Esophagus muscularis mucosa (tissue), 4 donors: Measurements from ENCODE around the gene CCDC88C. TPM values are rescaled to one million over a fixed set of nuclear protein-coding genes. Genes with fewer than 3 reads are reported as not detected.

Experiments
- DNase-seq: peaks from one replicate; pipeline ENCODE4 v3.0.0-alpha.2; 2017; ENCODE audit errors: extremely low spot score
- H3K27ac ChIP-seq, 4 donors: fragments of 200-600 bp; sonication (generic); replicated peaks in 1 of 4; 1 replicate in 3 of 4; 2 replicates in 1 of 4; pipeline ENCODE4 v1.5.1; 2016 to 2019; ENCODE audit warnings: mild to moderate bottlenecking in 1 of 4
- H3K27me3 ChIP-seq, 4 donors: fragments of 200-600 bp; sonication (generic); one replicate each; pipeline versions ENCODE4 v1.5.1 to v1.6.0; 2016 to 2019
- H3K36me3 ChIP-seq, 4 donors: fragments of 200-600 bp; sonication (generic); one replicate each; pipeline ENCODE4 v1.5.1; 2016 to 2019
- H3K4me1 ChIP-seq, 4 donors: fragments of 200-600 bp; sonication (generic); one replicate each; pipeline ENCODE4 v1.5.1; 2016 to 2019
- H3K4me3 ChIP-seq, 4 donors: fragments of 200-600 bp; sonication (generic); 1 replicate in 2 of 4; 2 replicates in 2 of 4; pipeline ENCODE4 v1.5.1; 2016 to 2019; ENCODE audit warnings: mild to moderate bottlenecking in 4 of 4, moderate library complexity in 1 of 4
- H3K9me3 ChIP-seq, 4 donors: fragments of 200-600 bp; sonication (generic); 1 replicate in 3 of 4; 2 replicates in 1 of 4; pipeline ENCODE4 v1.5.1; 2016 to 2019
- CTCF ChIP-seq, 3 experiments: fragments of 200-600 bp in 2 of 3; fragments of 450-650 bp in 1 of 3; sonication (generic) in 2 of 3; IDR thresholded peaks; one replicate each; pipeline ENCODE4 v1.5.1; 2017 to 2019; ENCODE audit warnings: antibody characterized with exemption in 3 of 3, mild to moderate bottlenecking in 2 of 3, moderate library complexity in 1 of 3
- EP300 ChIP-seq: sonication (generic); formaldehyde crosslinking; IDR thresholded peaks from one replicate; pipeline ENCODE4 v1.6.1; 2017; ENCODE audit warnings: antibody characterized with exemption
- POLR2A ChIP-seq: fragments of 450-650 bp; IDR thresholded peaks from one replicate; pipeline ENCODE4 v1.6.1; 2017; ENCODE audit warnings: antibody characterized with exemption, moderate library complexity, mild to moderate bottlenecking, low read depth
- POLR2AphosphoS5 ChIP-seq, 2 donors: sonication (generic); formaldehyde crosslinking; IDR thresholded peaks; one replicate each; pipeline ENCODE4 v1.6.1; 2017; ENCODE audit warnings: antibody characterized with exemption in 2 of 2
- WGBS: methylation state at CpG from one replicate; pipeline ENCODE4 v1.1.5; 2018; 5-methylcytosine and 5-hydroxymethylcytosine counted together
- intact Hi-C: fragments of 100-400 bp; cut with DNase I; formaldehyde crosslinking; loops from one replicate; pipeline ENCODE4 v1.15.1; 2023
- total RNA-seq, 4 donors: library from RNA; depleted of rRNA; stranded (reverse); fragments of >200 nt; gene quantifications; one replicate each; pipeline versions ENCODE4 v1.1.0 to v1.2.1, GENCODE V29; 2016

The CCDC88C gene
- total RNA-seq, 4 donors from 2014 or later = 4.2 to 6.3 (median 5.6) TPM

DNA sequence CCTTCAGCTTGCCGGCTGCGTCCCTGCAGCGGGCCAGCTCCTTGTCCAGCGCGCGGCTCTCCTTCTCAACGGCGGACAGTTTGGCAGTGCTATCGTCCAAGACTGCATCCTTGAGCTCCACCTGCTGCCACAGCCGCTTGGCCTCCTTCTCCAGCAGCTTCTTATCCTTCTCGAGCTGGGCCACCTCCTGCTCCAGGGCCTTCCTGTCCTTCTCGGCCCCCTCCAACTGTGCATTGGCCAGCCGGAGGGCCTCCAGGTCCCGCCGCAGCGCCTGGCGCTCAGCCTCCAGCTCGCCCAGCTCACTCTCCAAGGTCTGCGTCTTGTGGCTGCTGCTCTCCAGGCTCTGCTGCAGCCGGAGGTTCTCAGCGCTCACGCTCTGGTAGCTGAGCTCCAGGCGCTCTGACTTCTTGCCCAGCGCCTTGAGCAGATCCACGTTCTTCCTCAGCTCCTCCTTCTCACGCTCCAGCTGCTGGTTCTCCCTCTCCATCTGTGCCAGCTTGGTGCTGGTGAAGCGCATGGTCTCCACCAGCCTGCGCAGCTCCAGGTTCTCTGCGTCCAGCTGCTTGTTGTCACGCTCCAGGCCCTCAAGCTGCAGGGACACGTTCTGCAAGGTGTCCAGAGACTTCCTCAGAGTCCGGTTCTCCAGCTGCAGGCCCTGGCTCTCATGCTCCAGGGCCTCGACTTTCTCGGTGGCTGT, 104.3 kb downstream of the CCDC88C start:
- peaks cover 14 to 21% (median 19%) of the 10 kb centered on the region in 4 donors for H3K4me1 ChIP-seq
- 94% methylated on average over 34 of the region's 34 CpGs for WGBS
- intact Hi-C loops = no loop called here
- H3K4me3 ChIP-seq = no peak overlapping the region
- peaks cover 0 to 5% (median 0%) of the 10 kb centered on the region in 4 donors for H3K27me3 ChIP-seq
- TF ChIP-seq CTCF (IDR thresholded peaks at IDR 0.05) (no peak), POLR2A (no peak), EP300 (no peak), POLR2AphosphoS5 (IDR thresholded peaks at IDR 0.05) (no peak)
- H3K27ac ChIP-seq = no peak overlapping the region
- DNase-seq = no peak
- no peaks in the 10 kb centered on the region for H3K9me3 ChIP-seq
- H3K36me3 ChIP-seq = peaks cover 0 to 25% (median 8%) of the 10 kb centered on the region in 4 donors

DNA sequence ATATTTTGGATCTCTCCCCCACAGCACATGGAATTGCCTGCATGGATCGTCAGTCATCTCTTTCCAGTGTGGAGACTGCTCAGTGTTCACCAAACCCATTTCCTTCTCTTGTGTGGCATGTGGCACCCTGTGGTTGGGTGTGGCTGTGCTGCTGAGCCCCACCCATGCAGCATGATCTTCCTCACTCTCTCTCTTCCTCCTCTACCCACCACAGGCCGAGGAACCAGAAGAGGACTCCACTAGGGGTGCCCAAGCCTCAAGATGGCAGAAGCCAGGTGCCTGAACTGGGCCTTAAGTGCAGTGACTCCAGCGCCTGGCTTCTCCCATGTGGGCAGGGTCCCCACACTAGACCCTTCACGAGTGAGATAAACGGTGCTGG, 106.3 kb downstream of the CCDC88C start:
- Histone ChIP-seq H3K36me3 (peaks cover 0 to 39% (median 22%) of the 10 kb centered on the region in 4 donors), H3K4me1 (peaks cover 0 to 5% (median under 1%) of the 10 kb centered on the region in 4 donors), H3K4me3 (no peak overlapping the region), H3K27ac (no peak overlapping the region), H3K9me3 (no peaks in the 10 kb centered on the region), H3K27me3 (no peaks in the 10 kb centered on the region)
- intact Hi-C loops = no loop called here
- no peak for TF ChIP-seq EP300
- no peak for DNase-seq
- 56% methylated on average over 2 of the region's 5 CpGs for WGBS

- no peak for DNase-seq
- no peaks in the 10 kb centered on the region for H3K9me3 ChIP-seq
- peaks cover 0 to 41% (median 22%) of the 10 kb centered on the region in 4 donors for H3K36me3 ChIP-seq
- 85% methylated on average over 9 of the region's 16 CpGs for WGBS
- H3K4me3 ChIP-seq = no peak overlapping the region
- TF ChIP-seq POLR2A (no peak), POLR2AphosphoS5 (IDR thresholded peaks at IDR 0.05) (no peak), CTCF (IDR thresholded peaks at IDR 0.05) (no peak), EP300 (no peak)
- intact Hi-C loops = no loop called here
- no peak overlapping the region for H3K27ac ChIP-seq
- peaks cover 0 to 2% (median 0%) of the 10 kb centered on the region in 4 donors for H3K4me1 ChIP-seq
- no peaks in the 10 kb centered on the region for H3K27me3 ChIP-seq
These were observed 106.9 kb downstream of the CCDC88C start for GRCh38 chr14:91310606-91311283.

- intact Hi-C loops = no loop called here
- no peak overlapping the region for H3K27ac ChIP-seq
- no peaks in the 10 kb centered on the region for H3K27me3 ChIP-seq
- WGBS = 88% methylated on average over 15 of the region's 15 CpGs
- H3K4me3 ChIP-seq = no peak overlapping the region
- TF ChIP-seq POLR2AphosphoS5 (IDR thresholded peaks at IDR 0.05) (no peak), CTCF (IDR thresholded peaks at IDR 0.05) (no peak), POLR2A (no peak)
- H3K4me1 ChIP-seq = no peaks in the 10 kb centered on the region
- peaks cover 0 to 44% (median 27%) of the 10 kb centered on the region in 4 donors for H3K36me3 ChIP-seq
- no peak for DNase-seq
- H3K9me3 ChIP-seq = no peaks in the 10 kb centered on the region
These were observed 107.8 kb downstream of the CCDC88C start for GRCh38 chr14:91309756-91310280.

GRCh38 chr14:91308337-91308736, 109.3 kb downstream of the CCDC88C start:
- no peak for DNase-seq
- 86% methylated on average over 8 of the region's 8 CpGs for WGBS
- TF ChIP-seq POLR2A = no peak
- no peak for TF ChIP-seq CTCF (IDR thresholded peaks at IDR 0.05)
- no peak for TF ChIP-seq EP300
- TF ChIP-seq POLR2AphosphoS5 (IDR thresholded peaks at IDR 0.05) = no peak
- H3K4me3 ChIP-seq = no peak overlapping the region
- H3K9me3 ChIP-seq = no peaks in the 10 kb centered on the region
- H3K27me3 ChIP-seq = no peaks in the 10 kb centered on the region
- H3K27ac ChIP-seq = no peak overlapping the region
- intact Hi-C loops = no loop called here
- peaks cover 5 to 7% (median 6%) of the 10 kb centered on the region in 4 donors for H3K4me1 ChIP-seq
- H3K36me3 ChIP-seq = peaks cover 0 to 33% (median 21%) of the 10 kb centered on the region in 4 donors
